A549 (cell line): ENCODE measurements around the gene PLTP. TPM values are rescaled to one million over a fixed set of nuclear protein-coding genes. Genes with fewer than 3 reads are reported as not detected.

Source experiments
- ATAC-seq, 2 experiments: fragments of 200-7000 bp in 1 of 2; fragments of >200 bp in 1 of 2; cut with Nextera tagmentation in 1 of 2; cut with Tn5 transposase in 1 of 2; 3 replicates each; pipeline versions ENCODE4 v1.8.0 to v1.9.1; 2018 to 2020; ENCODE audit warnings: mild to moderate bottlenecking in 1 of 2, moderate library complexity in 1 of 2
- CTCF ChIA-PET: fragments of 300-600 bp; sonication (Branson Sonifier 250); formaldehyde crosslinking; extraction: SDS; loops from one replicate; lab custom pipeline; 2021; ENCODE audit warnings: antibody characterized with exemption, inconsistent platforms; lab: Yijun Ruan, JAX
- POLR2A ChIA-PET: fragments of 350-600 bp; formaldehyde crosslinking; extraction: SDS; loops from one replicate; lab custom pipeline; 2021; ENCODE audit warnings: antibody characterized with exemption, inconsistent platforms; lab: Yijun Ruan, JAX
- DNase-seq, 2 experiments: peaks; one replicate each; pipeline versions ENCODE4 v3.0.0 to v3.0.0-alpha.2; 2011 to 2016; ENCODE audit warnings: low read depth in 1 of 2, low spot score in 1 of 2
- FAIRE-seq: peaks from 2 replicates; lab custom pipeline; 2011; peaks lifted over from hg19 to GRCh38; lab: Jason Lieb, UNC
- H3K27ac ChIP-seq, 2 experiments: fragments of >200 bp; sonication (Bioruptor Twin); formaldehyde crosslinking; 3 replicates each; pipeline ENCODE4 v1.5.1; 2016 to 2017
- H3K4me1 ChIP-seq: fragments of >200 bp; sonication (Bioruptor Twin); formaldehyde crosslinking; 3 replicates; pipeline ENCODE4 v1.6.1; 2016
- H3K4me2 ChIP-seq: fragments of >200 bp; sonication (Bioruptor Twin); formaldehyde crosslinking; 3 replicates; pipeline ENCODE4 v1.6.1; 2016
- H3K4me3 ChIP-seq: fragments of >200 bp; sonication (Bioruptor Twin); formaldehyde crosslinking; 3 replicates; pipeline ENCODE4 v1.5.1; 2016
- H3K9me3 ChIP-seq: fragments of >200 bp; sonication (Bioruptor Twin); formaldehyde crosslinking; 3 replicates; pipeline ENCODE4 v1.6.1; 2016
- FOSL2 ChIP-seq, 2 experiments: fragments of 450-650 bp in 1 of 2; fragments of >200 bp in 1 of 2; sonication (Bioruptor Twin) in 1 of 2; formaldehyde crosslinking; IDR thresholded peaks; 2 replicates each; pipeline versions ENCODE4 v1.5.0 to v1.6.1; 2016 to 2020; ENCODE audit warnings: mild to moderate bottlenecking in 1 of 2, moderate library complexity in 1 of 2
- MAFK ChIP-seq: fragments of 450-650 bp; IDR thresholded peaks from 2 replicates; pipeline ENCODE4 v1.6.1; 2014; ENCODE audit not compliant: partially characterized antibody
- MAZ ChIP-seq: fragments of 150-350 bp; IDR thresholded peaks from 2 replicates; pipeline ENCODE4 v1.6.1; 2014; ENCODE audit warnings: antibody characterized with exemption, low read depth, low read length, borderline replicate concordance
- NPAS2 ChIP-seq: fragments of 250-450 bp; sonication (Bioruptor Pico); IDR thresholded peaks from 2 replicates; pipeline ENCODE4 v1.8.0; 2022; ENCODE audit warnings: mild to moderate bottlenecking, moderate library complexity, borderline replicate concordance
- NR3C1 ChIP-seq: fragments of >200 bp; sonication (Bioruptor Twin); formaldehyde crosslinking; IDR thresholded peaks from 3 replicates; pipeline ENCODE4 v1.6.1; 2017
- RNF2 ChIP-seq: fragments of 200-600 bp; sonication (generic); IDR thresholded peaks from 2 replicates; pipeline ENCODE4 v1.6.1; 2016; ENCODE audit warnings: low read depth, mild to moderate bottlenecking, antibody characterized with exemption, moderate library complexity, borderline replicate concordance
- TP53 ChIP-seq: fragments of 250-450 bp; sonication (Bioruptor Pico); IDR thresholded peaks from 2 replicates; pipeline ENCODE4 v1.5.0; 2021; ENCODE audit warnings: mild to moderate bottlenecking, moderate library complexity
- ZFP36 ChIP-seq: fragments of 450-650 bp; IDR thresholded peaks from 2 replicates; pipeline ENCODE4 v1.6.1; 2014; ENCODE audit warnings: borderline replicate concordance; ENCODE audit not compliant: partially characterized antibody
- WGBS: methylation state at CpG from one replicate; pipeline ENCODE4 v1.1.6; 2017; ENCODE audit errors: missing lambda C conversion rate; 5-methylcytosine and 5-hydroxymethylcytosine counted together
- polyA plus RNA-seq, 4 experiments: library from polyadenylated mRNA; depleted of rRNA in 3 of 4; stranded (reverse); fragments of >200 nt; fragmentation: RNase III in 1 of 4; extraction: RNeasy Plus Mini Kit Qiagen cat#74134 plus additional on column Dnase treatment in 1 of 4; gene quantifications; 2 replicates in 3 of 4; 3 replicates in 1 of 4; pipeline ENCODE4 v1.2.3, GENCODE V29; 2011 to 2017
- TF ChIP-seq, protein P1 (sequence below): fragments of 250-450 bp; sonication (Bioruptor Pico); IDR thresholded peaks from 2 replicates; pipeline ENCODE4 v1.5.0; 2021; ENCODE audit warnings: mild to moderate bottlenecking, moderate library complexity, borderline replicate concordance
- TF ChIP-seq, protein P2 (sequence below): fragments of 250-450 bp; sonication (Bioruptor Pico); IDR thresholded peaks from 2 replicates; pipeline ENCODE4 v1.5.0; 2020; ENCODE audit warnings: low read depth, mild to moderate bottlenecking, moderate library complexity
- TF ChIP-seq, protein P3 (sequence below): fragments of >200 bp; sonication (Bioruptor Twin); formaldehyde crosslinking; IDR thresholded peaks from 3 replicates; pipeline ENCODE4 v1.5.1; 2016
- TF ChIP-seq, protein P4 (sequence below): fragments of 450-650 bp; IDR thresholded peaks from 2 replicates; pipeline ENCODE4 v1.6.1; 2014; ENCODE audit warnings: antibody characterized with exemption

Gene PLTP
- polyA plus RNA-seq, 2 of the 4 experiments (the other 2 are of a cell fraction), result 1.6 to 2.7 TPM

DNA sequence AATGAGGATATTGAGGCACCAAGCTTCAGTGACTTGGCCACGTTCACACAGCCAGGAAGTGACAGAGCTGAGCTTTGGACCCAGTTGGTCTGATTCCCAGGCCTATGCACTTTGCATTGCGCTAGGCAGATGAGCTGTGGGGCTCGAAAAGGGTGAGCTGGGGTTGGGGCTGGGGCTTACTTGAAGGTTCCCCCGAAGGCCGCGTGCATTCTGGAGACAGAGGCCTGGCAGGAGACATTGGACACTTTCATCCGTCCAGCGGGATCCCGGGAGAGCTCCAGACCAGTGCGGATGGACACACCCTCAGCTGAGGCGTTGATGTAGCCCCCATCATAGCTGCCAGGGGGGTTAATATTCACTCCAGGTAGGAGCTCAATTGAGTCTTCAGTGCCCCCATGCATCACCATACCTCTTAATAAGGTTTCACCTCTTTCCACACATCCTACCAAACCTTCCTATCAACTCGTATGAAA, 2.6 kb downstream of the PLTP start (continued):
- TF ChIP-seq, protein P1, sequence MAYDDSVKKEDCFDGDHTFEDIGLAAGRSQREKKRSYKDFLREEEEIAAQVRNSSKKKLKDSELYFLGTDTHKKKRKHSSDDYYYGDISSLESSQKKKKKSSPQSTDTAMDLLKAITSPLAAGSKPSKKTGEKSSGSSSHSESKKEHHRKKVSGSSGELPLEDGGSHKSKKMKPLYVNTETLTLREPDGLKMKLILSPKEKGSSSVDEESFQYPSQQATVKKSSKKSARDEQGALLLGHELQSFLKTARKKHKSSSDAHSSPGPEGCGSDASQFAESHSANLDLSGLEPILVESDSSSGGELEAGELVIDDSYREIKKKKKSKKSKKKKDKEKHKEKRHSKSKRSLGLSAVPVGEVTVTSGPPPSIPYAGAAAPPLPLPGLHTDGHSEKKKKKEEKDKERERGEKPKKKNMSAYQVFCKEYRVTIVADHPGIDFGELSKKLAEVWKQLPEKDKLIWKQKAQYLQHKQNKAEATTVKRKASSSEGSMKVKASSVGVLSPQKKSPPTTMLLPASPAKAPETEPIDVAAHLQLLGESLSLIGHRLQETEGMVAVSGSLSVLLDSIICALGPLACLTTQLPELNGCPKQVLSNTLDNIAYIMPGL (CRISPR knock-in tag), result no peak
- no peak for TF ChIP-seq ZFP36
- TF ChIP-seq NPAS2 (CRISPR knock-in tag), result no peak
- no peak for TF ChIP-seq MAZ

DNA sequence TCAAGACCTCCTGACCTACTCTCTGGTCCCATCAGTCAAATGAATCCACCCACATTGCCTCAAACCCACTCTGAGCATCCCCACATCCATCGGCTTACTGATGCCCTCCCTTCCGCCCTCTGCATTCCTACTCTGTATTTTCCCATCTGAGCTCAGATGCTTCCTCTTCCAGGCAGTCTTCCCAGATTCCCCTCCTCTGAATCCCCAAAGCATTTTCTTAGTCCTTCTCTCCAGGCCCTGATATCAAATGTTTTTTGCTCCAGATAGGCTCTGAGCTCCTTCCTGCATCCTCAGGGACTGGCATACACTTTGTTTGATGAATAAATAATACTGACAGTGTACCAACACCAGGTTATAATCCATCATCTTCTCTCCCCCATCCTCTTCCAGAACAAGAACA, 3.9 kb downstream of the PLTP start:
- 99% methylated on average over 2 of the region's 2 CpGs for WGBS
- TF ChIP-seq TP53 (CRISPR knock-in tag), result no peak
- TF ChIP-seq RNF2, result no peak
- TF ChIP-seq ZFP36, result peak; percentile 84
- TF ChIP-seq, protein P2, sequence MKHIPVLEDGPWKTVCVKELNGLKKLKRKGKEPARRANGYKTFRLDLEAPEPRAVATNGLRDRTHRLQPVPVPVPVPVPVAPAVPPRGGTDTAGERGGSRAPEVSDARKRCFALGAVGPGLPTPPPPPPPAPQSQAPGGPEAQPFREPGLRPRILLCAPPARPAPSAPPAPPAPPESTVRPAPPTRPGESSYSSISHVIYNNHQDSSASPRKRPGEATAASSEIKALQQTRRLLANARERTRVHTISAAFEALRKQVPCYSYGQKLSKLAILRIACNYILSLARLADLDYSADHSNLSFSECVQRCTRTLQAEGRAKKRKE, result no peak
- no peak for TF ChIP-seq NR3C1
- TF ChIP-seq, protein P3, sequence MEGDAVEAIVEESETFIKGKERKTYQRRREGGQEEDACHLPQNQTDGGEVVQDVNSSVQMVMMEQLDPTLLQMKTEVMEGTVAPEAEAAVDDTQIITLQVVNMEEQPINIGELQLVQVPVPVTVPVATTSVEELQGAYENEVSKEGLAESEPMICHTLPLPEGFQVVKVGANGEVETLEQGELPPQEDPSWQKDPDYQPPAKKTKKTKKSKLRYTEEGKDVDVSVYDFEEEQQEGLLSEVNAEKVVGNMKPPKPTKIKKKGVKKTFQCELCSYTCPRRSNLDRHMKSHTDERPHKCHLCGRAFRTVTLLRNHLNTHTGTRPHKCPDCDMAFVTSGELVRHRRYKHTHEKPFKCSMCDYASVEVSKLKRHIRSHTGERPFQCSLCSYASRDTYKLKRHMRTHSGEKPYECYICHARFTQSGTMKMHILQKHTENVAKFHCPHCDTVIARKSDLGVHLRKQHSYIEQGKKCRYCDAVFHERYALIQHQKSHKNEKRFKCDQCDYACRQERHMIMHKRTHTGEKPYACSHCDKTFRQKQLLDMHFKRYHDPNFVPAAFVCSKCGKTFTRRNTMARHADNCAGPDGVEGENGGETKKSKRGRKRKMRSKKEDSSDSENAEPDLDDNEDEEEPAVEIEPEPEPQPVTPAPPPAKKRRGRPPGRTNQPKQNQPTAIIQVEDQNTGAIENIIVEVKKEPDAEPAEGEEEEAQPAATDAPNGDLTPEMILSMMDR, result no peak
- H3K27ac ChIP-seq, result no peak overlapping the region
- H3K4me1 ChIP-seq, result peaks cover 26% of the 10 kb centered on the region
- no peak overlapping the region for H3K4me3 ChIP-seq
- H3K9me3 ChIP-seq, result no peaks in the 10 kb centered on the region
- POLR2A ChIA-PET, result no interaction called here
- CTCF ChIA-PET, result interaction anchor here (0.7 to 1.2 kb wide), 2 partner anchors 50 to 63 kb away, joined by 3 read pairs; no protein-coding TSS in a partner anchor
- no peak overlapping the region for H3K4me2 ChIP-seq
- FAIRE-seq (no peak), ATAC-seq (no peak), DNase-seq (no peak)

DNA sequence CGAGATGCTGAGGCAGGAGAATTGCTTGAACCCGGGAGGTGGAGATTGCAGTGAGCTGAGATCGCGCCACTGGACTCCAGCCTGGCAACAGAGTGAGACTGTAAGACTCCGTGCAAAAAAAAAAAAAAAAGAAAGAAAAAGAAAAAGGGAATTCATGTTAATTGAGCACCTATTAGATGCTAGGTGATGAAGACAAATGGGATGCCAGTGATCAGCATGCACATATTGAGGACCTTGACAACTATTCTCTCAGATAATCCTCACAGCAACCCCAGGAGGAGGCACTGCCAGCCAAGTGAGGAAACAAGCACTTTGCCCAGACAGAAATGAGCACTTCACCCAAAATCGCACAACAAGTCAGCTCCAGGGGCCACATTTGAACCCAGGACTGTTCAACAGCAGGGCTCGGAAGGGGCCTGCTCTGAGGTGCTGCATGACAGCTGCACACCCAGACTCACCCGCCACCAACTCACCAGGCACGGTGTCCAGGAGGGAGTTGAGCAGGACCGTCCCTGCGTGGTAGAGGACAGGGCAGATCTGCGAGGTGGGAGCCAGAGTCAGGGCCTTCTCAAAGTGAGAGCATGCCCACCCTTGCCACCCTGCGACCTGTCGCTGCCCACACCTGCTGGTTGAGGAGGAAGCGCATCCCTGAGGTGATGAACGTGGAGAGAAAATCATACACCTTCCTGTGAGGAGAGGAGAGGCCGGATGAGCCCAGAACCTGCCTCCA, 4.6 kb downstream of the PLTP start:
- ATAC-seq (no peak), FAIRE-seq (no peak), DNase-seq (no peak)
- Histone ChIP-seq H3K4me1 (peaks cover 26% of the 10 kb centered on the region), H3K27ac (no peak overlapping the region), H3K4me3 (no peak overlapping the region), H3K4me2 (no peak overlapping the region), H3K9me3 (no peaks in the 10 kb centered on the region)
- WGBS, result 85% methylated on average over 17 of the region's 17 CpGs
- POLR2A ChIA-PET, result no interaction called here
- CTCF ChIA-PET, result interaction anchor here (0.7 to 1.2 kb wide), 3 partner anchors 47 to 63 kb away, joined by 3 read pairs; no protein-coding TSS in a partner anchor
- TF ChIP-seq MAFK, result no peak

DNA sequence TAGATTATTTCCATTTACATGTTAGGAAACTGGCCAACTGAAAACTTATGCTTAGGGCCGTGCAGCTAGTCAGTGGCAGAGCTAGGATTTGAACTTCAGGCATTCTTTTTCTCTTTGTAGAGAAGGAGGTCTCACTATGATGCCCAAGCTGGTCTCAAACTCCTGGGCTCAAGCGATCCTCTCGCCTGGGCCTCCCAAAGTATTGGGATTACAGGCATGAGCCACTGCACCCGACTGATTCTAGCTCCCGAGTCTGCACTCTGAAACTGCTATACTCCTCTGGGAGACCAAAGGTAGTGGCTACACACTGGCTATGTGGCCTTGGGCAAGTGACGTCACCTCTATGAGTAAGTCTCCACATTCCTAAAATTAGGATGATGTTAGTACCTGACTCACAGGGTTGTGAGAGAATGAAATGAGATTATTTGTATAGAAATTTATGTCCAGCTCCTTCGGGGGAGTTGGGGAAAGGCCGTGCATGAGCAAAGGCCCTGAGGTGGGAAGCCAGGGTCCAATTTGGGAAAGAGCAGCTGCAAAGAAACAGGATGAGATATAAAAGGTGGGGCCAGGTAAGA, 6.4 kb downstream of the PLTP start:
- H3K4me2 ChIP-seq, result peak overlapping the region; percentile 32
- CTCF ChIA-PET, result interaction anchor here (0.7 to 2.4 kb wide), 9 partner anchors 13 to 134 kb away, joined by 3 to 9 read pairs (median 5); partner anchors contain the start of gene CTSA
- no peak overlapping the region for H3K4me3 ChIP-seq
- H3K27ac ChIP-seq, result peak overlapping the region in 1 of 2 experiments; percentile 29; a peak in 1 of 6 replicates
- H3K9me3 ChIP-seq, result no peaks in the 10 kb centered on the region
- POLR2A ChIA-PET, result interaction anchor here (0.7 to 1.8 kb wide), 6 partner anchors 12 to 30 kb away, joined by 3 to 6 read pairs (median 4); partner anchors contain the start of gene CTSA
- 45% methylated on average over 8 of the region's 8 CpGs for WGBS
- DNase-seq (peak; percentile 52 to 71), ATAC-seq (peak; percentile 77 to 88), FAIRE-seq (no peak)
- peaks cover 22% of the 10 kb centered on the region for H3K4me1 ChIP-seq
- TF ChIP-seq FOSL2 (IDR thresholded peaks at IDR 0.05), result no peak
- peak; percentile 81 for TF ChIP-seq FOSL2 (CRISPR knock-in tag; IDR thresholded peaks at IDR 0.05)
- TF ChIP-seq, protein P4, sequence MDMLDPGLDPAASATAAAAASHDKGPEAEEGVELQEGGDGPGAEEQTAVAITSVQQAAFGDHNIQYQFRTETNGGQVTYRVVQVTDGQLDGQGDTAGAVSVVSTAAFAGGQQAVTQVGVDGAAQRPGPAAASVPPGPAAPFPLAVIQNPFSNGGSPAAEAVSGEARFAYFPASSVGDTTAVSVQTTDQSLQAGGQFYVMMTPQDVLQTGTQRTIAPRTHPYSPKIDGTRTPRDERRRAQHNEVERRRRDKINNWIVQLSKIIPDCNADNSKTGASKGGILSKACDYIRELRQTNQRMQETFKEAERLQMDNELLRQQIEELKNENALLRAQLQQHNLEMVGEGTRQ, result no peak
